Loucy (cell line): ENCODE data around the gene ALG3.

ENCODE experiments used
- EZH2phosphoT487 ChIP-seq: fragments of 200-600 bp; IDR thresholded peaks from 2 replicates; pipeline ENCODE4 v1.6.1; 2018; ENCODE audit warnings: antibody characterized with exemption, mild to moderate bottlenecking, moderate library complexity, borderline replicate concordance
- TF ChIP-seq, protein P1 (sequence below): fragments of 200-600 bp; sonication (generic); conservative IDR thresholded peaks from 2 replicates; pipeline ENCODE4 v1.5.1; 2014; ENCODE audit warnings: mild to moderate bottlenecking, antibody characterized with exemption, low read length

- TF ChIP-seq, protein P1, sequence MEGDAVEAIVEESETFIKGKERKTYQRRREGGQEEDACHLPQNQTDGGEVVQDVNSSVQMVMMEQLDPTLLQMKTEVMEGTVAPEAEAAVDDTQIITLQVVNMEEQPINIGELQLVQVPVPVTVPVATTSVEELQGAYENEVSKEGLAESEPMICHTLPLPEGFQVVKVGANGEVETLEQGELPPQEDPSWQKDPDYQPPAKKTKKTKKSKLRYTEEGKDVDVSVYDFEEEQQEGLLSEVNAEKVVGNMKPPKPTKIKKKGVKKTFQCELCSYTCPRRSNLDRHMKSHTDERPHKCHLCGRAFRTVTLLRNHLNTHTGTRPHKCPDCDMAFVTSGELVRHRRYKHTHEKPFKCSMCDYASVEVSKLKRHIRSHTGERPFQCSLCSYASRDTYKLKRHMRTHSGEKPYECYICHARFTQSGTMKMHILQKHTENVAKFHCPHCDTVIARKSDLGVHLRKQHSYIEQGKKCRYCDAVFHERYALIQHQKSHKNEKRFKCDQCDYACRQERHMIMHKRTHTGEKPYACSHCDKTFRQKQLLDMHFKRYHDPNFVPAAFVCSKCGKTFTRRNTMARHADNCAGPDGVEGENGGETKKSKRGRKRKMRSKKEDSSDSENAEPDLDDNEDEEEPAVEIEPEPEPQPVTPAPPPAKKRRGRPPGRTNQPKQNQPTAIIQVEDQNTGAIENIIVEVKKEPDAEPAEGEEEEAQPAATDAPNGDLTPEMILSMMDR, result no peak
- TF ChIP-seq EZH2phosphoT487, result no peak
Measured at GRCh38 chr3:184211297-184211696, 37.5 kb downstream of the ALG3 start.
